ACHN (cell line): ENCODE measurements around the gene AOPEP.

Experiments used
- DNase-seq: peaks from one replicate; pipeline ENCODE4 v3.0.0-alpha.2; 2015
- in situ Hi-C: cut with HindIII; loops from 2 replicates; pipeline ENCODE4 v1.10.0; 2017; ENCODE audit warnings: low sequenced_read_pairs, low pct_ligation_motif_present, low pct_unique_long_range_greater_than_20kb

The AOPEP gene

DNA sequence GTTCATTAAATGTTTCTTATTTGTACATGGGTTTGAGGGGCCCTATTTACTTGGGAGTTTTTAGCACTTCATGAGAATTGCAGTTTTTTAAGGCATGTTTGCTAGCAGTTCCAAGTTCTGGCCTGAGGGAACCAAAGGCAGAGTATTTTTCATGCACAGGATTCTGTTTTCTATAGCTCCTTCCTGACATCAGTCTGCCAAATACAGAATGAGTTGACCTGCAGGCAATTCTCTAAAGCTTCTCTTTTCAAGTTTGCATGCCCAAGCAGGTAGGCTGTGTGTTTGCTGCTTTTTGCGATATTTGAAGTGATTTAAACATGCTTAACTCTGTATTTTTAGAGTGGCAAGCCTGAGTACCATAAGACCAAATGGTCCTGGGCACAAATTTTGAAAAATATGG lies 75.8 kb downstream of the AOPEP start:
- no peak for DNase-seq
- in situ Hi-C loops, result no loop called here

DNA sequence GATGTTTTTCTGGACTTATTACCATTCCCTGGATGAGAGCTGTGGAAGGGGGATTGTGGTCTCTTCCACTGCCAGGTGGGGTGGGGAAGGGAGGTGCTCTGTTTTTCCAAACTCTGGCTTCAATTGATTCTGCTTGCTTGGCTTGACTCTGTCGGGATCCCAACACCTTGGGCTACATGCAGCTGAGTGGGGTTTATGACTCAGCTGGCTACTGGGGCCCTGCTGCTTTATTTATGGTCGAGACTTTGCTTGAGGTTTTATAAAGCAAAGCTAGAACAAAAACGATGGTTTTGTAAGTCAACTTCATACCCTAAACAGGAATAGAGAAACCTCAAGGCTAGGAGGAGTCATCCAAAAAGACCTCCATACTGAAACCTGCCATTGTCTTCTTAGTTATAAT lies 76.3 kb downstream of the AOPEP start:
- in situ Hi-C loops, result no loop called here
- DNase-seq, result no peak

DNA sequence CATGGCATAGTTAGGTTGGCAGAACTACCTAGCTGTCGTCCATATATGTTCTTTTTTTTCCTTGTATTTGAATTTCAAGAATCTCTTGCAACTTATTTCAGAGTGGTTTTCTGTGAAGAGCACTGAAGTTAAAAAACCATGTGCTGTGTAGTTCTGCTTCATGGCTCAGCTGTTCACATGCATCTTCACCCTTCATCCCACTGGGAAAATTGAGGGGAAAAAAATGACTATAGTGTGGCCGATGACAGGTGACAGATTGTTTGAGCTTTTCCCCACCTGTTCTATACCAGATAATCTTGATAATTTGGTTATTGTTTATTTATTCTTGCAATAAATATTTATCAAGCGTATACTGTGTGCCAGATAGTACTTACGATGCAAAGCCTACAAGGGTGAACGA lies 77.8 kb downstream of the AOPEP start:
- DNase-seq, result no peak
- in situ Hi-C loops, result no loop called here

DNA sequence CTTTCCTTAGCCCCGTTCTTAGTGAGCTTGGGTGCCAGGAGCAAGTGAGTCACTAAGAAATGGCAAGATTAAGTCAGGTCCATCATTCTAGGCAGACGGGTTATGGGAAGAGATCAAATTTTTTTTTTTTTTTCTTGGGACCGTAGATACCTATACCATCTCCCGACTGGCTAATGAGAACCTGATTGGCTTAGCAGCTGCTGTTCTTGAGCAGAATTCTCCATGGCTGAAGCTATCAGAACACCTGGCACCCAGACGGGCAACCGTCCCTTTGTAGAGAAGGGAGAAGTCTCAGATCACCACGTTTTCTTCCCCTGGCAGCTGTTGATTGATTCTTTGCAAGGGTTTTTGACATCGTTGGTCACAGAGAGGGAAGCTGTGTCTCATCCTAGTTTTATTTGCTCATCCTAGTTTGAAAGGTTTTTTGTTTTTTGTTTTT lies 78.6 kb downstream of the AOPEP start:
- DNase-seq, result no peak
- in situ Hi-C loops, result no loop called here

DNA sequence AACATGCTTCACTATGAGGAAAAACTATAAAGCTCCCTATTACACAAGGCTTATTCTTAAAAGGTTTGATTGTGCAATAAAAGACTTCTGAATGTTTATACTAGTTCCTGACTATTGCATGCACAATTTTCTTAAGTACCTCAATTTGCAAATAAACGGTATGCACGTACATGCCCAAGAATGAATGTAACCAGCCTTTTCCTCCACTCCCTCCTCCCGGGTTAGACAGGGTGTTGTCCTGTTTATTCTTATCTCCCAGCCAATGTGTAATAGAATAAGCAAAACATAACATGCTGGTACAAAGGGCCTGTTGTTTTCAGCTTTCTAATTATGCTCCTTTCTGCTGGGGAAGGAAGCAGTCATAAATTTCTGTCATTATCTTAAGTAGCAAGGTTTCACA lies 79.1 kb downstream of the AOPEP start:
- in situ Hi-C loops, result no loop called here
- no peak for DNase-seq

DNA sequence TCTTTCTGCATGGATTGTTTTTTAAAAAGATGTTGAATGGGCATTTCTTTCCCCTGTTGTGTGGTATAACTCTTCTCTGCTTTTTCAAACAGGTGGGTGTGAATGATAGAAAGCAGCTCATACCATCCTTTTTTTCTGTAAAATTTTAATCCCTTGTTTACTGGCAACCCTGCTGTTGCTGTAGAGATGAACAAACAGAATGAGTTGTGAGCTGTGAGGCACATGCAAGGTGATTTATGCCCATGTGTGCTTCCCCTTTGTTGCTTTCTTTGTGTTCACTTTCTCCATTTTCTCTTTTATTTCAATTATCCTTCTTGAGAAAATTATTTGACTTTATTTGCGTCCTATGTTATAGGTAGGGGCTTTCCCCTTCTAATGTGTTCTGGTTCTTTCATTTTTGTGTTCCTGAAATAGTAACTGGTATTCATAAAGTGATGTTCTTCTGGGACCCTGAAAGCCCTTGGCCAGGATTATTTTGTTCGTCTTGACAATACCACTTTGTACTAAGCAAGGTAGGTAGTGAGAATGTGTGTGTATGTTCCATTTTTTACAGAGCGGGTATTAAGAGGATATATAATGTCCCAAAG lies 79.9 kb downstream of the AOPEP start:
- in situ Hi-C loops, result no loop called here
- peak; percentile 14 for DNase-seq

DNA sequence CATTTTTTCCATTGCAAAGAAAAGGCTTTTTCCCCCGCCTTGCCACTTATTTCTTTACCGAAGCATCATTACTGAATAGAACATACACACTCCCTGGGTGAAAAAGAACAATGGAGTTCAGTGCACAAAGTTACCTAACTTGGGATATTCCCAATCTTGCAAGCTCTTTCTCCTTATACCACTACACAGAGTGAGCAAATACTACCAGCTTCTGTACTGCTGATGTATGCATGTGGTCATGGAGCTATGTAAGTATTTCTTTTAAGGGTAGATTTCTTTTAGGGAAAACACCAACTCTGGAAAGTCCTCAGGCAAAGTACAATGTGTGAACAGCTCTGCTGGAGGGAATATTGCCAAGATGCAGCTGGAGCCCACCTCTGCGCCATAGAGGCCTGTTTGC lies 81.1 kb downstream of the AOPEP start:
- no peak for DNase-seq
- in situ Hi-C loops, result no loop called here

DNA sequence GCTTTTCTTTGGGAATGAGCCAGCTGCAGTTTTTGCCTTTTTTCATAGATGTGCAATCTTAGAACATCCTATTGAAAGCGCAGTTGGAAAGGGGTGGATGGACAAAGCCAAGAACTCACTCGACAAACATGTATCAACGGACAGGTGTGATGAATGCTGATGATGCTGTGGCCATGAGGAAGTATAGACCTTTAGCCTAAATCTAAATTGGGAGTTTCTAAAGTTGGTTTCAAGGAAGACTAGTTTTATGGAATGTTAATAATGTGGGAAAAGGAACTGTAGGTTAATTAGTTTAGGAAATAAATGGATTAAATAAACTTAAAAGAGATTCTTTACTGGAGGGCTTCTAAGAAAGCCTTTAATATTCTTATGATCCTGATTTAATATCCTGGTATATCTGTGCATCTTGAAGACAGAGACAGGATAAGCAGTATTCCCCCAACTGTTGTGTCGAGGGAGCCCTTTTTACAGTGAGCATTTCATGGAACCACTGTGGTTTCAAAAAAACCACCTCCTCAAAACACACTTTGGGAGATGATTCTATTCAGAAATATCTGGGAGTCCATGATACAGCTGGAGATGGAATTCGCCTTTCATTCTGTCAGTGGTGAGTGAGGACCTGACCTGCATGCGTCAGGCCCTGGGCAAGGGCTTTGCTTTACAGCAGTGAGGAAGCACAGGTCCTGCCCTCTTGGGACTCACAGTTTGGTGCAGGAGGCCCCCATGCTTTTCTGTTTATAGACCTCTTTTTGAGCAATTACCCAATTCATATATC lies 82.6 kb downstream of the AOPEP start:
- DNase-seq, result no peak

DNA sequence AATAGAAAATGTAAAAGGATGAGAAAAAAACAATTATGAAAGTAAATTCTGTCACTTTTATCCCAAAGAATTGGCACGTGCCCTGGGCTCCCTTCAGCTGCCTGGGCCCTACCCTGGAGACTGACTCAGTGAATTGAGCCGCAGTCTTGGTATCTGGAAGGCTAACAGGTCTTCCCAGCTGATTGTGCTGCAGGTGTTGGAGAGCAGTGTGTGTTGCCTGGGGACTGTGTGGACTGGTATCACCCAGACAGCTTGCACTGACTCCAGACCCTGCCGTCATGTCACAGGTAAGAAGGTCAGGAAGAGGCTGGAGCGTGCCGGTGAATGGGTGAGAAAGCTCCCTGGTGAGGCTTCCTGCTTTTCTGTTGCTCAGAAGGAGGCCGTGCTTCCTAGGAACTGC lies 83.3 kb downstream of the AOPEP start:
- in situ Hi-C loops, result no loop called here
- DNase-seq, result no peak

More for the DNA sequence above, 82.6 kb downstream of the AOPEP start:
- in situ Hi-C loops, result no loop called here

DNA sequence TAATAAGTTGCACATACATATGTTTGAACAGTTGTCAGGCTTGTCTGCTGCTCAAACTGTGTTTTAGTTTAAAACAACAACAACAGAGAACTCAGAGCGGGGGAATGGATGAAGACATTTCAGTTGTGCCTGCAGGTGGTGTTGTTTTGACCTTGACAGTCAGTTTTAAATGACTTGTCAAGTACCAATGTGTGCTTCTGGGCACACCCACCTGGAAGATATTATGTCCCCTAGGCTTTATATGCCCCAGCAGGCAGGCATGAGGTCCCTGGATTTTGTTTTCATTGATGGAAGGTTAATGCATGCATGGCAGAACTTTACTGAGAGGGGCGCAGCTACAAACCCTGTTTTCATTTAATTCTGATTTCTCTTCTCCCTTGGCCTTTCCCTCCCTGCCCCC lies 84.6 kb downstream of the AOPEP start:
- DNase-seq, result no peak
- in situ Hi-C loops, result no loop called here

DNA sequence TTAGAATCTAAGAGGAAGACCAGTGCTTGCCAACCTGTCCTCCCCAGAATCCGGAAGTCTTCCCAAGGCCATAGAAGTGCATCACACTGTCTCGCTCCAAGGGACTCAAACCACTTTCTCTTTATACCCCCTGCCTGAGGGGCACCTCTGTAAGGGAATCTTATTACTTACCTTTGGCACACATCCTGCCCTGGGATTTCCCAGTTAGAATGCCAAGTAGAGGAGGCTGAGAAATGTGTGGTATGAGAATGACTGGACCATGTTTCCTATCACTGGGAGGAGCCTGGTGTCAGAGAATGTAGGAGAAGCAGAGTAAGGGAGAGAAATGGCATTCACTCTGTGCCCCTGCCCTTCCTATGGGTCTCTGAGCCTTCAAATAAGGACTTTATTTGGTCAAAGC lies 85.8 kb downstream of the AOPEP start:
- DNase-seq, result peak; percentile 76
- in situ Hi-C loops, result no loop called here

DNA sequence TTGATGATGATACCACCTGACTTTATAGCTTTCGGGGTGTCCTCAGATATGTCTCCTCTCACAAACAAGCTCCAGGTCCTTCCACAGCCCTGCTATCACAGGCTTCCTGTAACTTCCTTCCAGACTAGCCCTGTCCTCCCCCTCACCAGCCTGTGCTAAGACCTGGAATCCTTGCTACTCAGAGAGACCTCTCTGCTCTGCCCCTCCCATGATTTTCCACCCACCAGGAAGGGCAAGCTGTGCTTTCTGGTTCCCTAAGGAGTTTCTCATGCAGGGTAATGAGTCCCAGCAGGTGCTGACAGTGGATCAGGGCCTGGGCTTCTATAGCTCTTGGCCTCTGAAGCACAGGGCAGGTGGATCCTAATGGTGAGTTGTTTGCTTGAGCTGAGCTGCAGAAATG lies 86.9 kb downstream of the AOPEP start:
- in situ Hi-C loops, result no loop called here
- DNase-seq, result no peak

DNA sequence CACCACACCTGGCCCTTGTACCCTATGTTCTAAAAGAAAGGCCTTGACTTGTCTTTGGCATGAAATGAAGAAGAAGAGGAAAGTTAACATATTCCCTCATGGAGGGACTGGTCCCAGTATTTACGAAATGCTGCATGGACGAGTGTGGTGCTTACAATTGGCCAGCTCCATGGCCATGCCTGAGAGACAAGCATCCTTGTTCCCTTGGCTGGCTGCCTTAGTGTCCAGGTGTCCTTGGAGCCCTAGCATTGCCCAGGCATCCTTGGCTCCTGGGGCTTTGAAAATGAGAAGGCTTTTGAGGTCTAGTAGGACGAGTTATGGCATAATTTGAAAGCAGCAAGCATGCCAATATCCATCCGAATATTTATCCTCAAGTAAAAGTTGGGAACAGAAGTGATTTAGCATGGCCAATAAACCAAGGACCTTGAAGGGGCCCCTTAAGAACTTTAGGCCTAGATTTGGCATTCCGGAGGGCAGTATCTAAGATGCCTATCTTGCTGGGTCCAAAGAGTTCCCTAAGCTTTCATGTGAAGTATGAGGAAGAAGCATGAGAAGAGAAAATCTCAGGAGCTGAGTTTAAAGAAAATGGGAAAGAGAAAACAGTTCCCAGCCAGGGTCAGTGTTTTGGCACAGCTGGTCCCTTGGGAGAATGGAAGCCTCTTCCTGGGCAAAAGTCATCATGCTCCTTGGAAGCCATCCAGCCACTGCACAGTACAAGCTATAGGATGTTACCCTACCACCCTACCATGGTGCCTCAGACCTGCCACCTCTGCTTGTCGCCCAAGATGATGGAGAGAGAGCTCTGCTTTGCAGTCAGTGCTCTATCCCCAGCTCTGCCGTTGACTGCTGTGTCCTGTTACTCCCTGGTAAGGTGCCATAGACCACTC lies 91.0 kb downstream of the AOPEP start:
- in situ Hi-C loops, result no loop called here
- DNase-seq, result no peak

DNA sequence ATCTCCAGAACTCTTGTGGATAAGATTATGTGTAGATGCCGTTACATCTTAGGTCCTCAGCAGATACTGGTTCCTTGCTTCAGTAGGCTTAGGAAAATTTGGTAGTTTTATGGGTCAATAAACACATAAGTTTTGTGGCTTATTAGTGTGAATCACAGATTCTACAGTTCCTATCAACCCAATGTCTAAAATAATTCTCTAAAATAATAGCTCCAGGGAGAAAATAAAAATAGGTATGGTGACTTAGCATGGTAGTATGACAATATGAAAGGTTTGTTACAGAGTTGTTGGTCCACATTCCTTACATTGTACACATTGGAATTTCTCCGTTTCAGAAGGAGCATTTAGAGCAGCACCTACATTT lies 91.7 kb downstream of the AOPEP start:
- DNase-seq, result no peak
- in situ Hi-C loops, result no loop called here

DNA sequence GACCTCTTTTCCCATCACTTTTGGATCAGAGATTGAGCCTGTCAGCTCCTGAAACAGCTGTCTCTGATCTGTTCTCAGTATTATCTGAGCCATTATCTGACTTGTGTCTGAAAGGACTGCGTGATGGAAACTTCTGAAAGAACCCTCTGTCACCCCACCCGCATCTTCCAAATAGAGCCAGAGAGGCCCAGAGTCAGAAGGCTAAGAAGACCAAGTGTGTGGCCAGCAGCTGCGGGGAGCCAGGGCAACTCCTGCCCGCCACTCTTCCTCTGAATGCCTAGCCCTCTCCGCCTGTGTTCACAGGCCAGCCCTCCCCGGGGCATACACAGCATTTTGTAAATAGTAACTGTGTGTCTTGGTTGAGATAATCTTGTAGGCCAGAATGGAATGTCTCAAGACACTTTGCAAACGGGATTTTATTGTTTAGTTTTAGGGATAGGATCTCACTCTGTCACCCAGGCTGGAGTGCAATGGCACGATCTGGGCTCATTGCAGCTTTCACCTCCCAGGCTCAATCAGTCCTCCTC lies 92.7 kb downstream of the AOPEP start:
- DNase-seq, result no peak
- in situ Hi-C loops, result no loop called here

DNA sequence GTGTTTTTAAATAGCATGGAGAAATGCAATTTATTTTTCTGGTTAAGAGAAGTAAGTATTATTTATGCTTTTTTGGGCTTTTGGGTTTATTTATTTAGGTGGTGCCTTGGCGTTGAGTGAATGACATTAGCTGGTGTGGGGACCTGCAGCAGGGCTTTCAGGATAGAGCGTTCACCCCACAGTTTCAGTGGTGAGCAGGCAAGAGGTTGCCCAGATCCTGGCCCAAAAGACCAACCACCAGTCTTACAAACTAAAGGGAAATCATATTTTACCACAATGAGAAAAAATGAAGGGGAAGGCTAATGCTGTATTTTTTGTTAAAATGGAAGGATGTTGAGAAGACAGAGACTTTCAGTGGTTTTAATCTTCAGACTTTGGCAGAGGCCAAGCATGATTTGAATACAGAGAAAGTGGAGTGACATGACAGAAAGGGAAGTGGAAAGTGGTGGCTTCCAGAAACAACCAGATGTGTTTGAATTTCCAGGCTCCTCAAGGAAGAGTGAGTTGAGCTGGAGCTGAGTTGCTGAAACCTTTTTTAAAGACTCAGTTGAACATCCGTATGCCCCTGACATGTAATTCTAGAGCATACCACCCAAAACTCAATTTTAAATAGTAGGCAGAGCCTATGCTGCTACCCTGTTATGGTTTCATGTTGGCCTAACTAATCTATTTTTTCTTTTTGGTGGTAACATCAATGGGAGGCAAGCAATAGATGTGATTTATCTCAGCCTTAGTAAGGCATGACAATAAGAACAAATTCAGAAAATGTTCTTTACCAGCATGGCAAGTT lies 94.8 kb downstream of the AOPEP start:
- DNase-seq, result no peak
- in situ Hi-C loops, result no loop called here

DNA sequence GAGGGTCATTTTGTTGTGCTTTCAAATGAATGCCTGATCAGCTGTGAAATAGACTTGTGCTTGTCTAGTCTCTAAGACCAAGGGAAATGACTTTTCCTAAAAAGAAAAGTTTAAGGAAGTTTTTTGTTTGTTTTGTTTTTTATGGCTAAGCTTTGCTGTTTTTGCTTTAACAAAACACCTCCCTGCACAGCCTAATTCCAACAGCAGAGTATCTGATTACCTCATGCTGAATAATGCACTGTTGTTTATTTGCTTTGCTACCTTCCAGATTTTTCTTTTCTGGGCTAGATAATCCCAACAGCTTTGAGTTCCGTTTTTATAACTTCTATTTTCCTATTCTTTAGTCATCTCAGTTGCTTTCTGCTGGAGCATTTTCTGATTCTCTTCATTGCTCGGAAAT lies 95.8 kb downstream of the AOPEP start:
- in situ Hi-C loops, result no loop called here
- DNase-seq, result no peak

DNA sequence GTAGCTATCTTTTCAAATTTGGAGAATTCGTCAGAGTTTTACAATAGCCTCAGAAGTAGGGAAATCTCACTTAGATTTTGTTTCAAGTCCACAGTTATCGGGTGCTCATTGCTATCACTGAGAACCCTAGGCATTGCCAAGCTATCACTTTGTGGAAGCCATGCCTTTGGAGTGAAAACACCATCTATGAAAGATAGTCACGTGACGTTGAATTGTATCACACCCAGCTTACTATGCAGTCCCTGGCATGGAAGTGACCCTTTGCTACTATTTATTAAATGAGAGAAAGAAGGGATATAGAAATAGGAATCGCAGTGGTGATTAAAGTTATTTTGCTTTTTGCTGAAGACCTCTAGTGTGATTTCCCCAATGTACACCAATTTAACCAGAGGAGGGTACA lies 97.2 kb downstream of the AOPEP start:
- in situ Hi-C loops, result no loop called here
- DNase-seq, result no peak

DNA sequence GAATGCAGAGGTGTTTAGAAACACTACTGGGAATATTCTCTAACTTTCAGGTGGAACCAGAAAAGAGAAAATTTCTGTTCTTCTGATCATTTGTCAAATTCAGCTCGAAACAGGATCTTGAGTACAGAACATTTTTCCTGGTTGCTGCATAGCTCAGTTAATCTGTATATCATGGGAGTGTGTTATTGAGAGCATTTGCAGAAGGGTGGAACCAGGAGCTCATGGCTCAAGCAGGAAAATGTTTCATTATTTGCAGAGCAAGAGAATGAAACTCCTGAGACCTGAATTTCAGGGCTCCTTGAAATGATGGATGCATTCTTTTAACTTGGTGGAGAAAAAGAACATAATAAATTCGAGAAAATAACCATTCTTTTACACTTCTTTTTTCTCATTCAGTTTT lies 97.9 kb downstream of the AOPEP start:
- in situ Hi-C loops, result no loop called here
- no peak for DNase-seq
